ENCODE data around the gene LUC7L2. TPM values are rescaled to one million over a fixed set of nuclear protein-coding genes. Genes with fewer than 3 reads are reported as not detected.

Gene LUC7L2
- total RNA-seq, 1 donor from 2014 or later, result 87.8 TPM

- TF ChIP-seq CTCF (IDR thresholded peaks at IDR 0.05; ENCODE audit: insufficient read depth, low read depth, low read length) (no peak), EZH2 (IDR thresholded peaks at IDR 0.05; ENCODE audit: insufficient read depth, low read length) (no peak)
- H3K27ac Mint-ChIP-seq (ENCODE audit: unreplicated experiment), result no peak overlapping the region
- Histone ChIP-seq H3K4me2 (ENCODE audit: low read length) (no peak overlapping the region), H3K27me3 (ENCODE audit: insufficient read depth, low read length) (no peaks in the 10 kb centered on the region), H3K9me3 (ENCODE audit: insufficient read depth, low read depth, low read length) (no peaks in the 10 kb centered on the region), H3K4me1 (ENCODE audit: insufficient read depth, low read length) (no peaks in the 10 kb centered on the region), H3K79me2 (ENCODE audit: insufficient read depth, low read length) (peaks cover 61% of the 10 kb centered on the region), H4K20me1 (ENCODE audit: insufficient read depth, low read length) (peaks cover 49% of the 10 kb centered on the region), H3K27ac (ENCODE audit: low read depth, low read length) (no peak overlapping the region), H3K36me3 (ENCODE audit: insufficient read depth, low read length) (peaks cover 20% of the 10 kb centered on the region), H2AFZ (ENCODE audit: low read depth, low read length) (no peak overlapping the region), H3K4me3 (ENCODE audit: insufficient read depth, low read depth, low read length) (no peak overlapping the region), H3K9ac (ENCODE audit: low read length) (no peak overlapping the region)
- H3K9me3 Mint-ChIP-seq (ENCODE audit: unreplicated experiment), result no peaks in the 10 kb centered on the region
- no peak overlapping the region for H3K4me3 Mint-ChIP-seq (ENCODE audit: unreplicated experiment)
- no peak for FAIRE-seq
- H3K36me3 Mint-ChIP-seq (ENCODE audit: low read depth, unreplicated experiment), result peaks cover 8% of the 10 kb centered on the region
- no peaks in the 10 kb centered on the region for H3K27me3 Mint-ChIP-seq (ENCODE audit: low read depth, unreplicated experiment)
- peaks cover 19% of the 10 kb centered on the region for H3K4me1 Mint-ChIP-seq (ENCODE audit: low read depth, unreplicated experiment)
- DNase-seq (ENCODE audit: low read depth), result no peak
Measured at GRCh38 chr7:139397192-139397591, 37.5 kb downstream of the LUC7L2 start.

GRCh38 chr7:139403601-139404000, 43.9 kb downstream of the LUC7L2 start:
- Histone ChIP-seq H3K4me1 (ENCODE audit: insufficient read depth, low read length) (no peaks in the 10 kb centered on the region), H3K36me3 (ENCODE audit: insufficient read depth, low read length) (peaks cover 61% of the 10 kb centered on the region), H3K4me3 (ENCODE audit: insufficient read depth, low read depth, low read length) (no peak overlapping the region), H3K79me2 (ENCODE audit: insufficient read depth, low read length) (peaks cover 20% of the 10 kb centered on the region), H3K4me2 (ENCODE audit: low read length) (no peak overlapping the region), H3K9ac (ENCODE audit: low read length) (no peak overlapping the region), H3K27ac (ENCODE audit: low read depth, low read length) (no peak overlapping the region), H3K9me3 (ENCODE audit: insufficient read depth, low read depth, low read length) (no peaks in the 10 kb centered on the region), H3K27me3 (ENCODE audit: insufficient read depth, low read length) (no peaks in the 10 kb centered on the region), H2AFZ (ENCODE audit: low read depth, low read length) (no peak overlapping the region), H4K20me1 (ENCODE audit: insufficient read depth, low read length) (peaks cover 10% of the 10 kb centered on the region)
- peaks cover 13% of the 10 kb centered on the region for H3K36me3 Mint-ChIP-seq (ENCODE audit: low read depth, unreplicated experiment)
- DNase-seq (ENCODE audit: low read depth) (no peak), FAIRE-seq (no peak)
- H3K27me3 Mint-ChIP-seq (ENCODE audit: low read depth, unreplicated experiment), result no peaks in the 10 kb centered on the region
- no peaks in the 10 kb centered on the region for H3K4me1 Mint-ChIP-seq (ENCODE audit: low read depth, unreplicated experiment)
- H3K9me3 Mint-ChIP-seq (ENCODE audit: unreplicated experiment), result no peaks in the 10 kb centered on the region
- H3K27ac Mint-ChIP-seq (ENCODE audit: unreplicated experiment), result no peak overlapping the region
- no peak overlapping the region for H3K4me3 Mint-ChIP-seq (ENCODE audit: unreplicated experiment)
- TF ChIP-seq CTCF (IDR thresholded peaks at IDR 0.05; ENCODE audit: insufficient read depth, low read depth, low read length) (no peak), EZH2 (IDR thresholded peaks at IDR 0.05; ENCODE audit: insufficient read depth, low read length) (no peak)

GRCh38 chr7:139407555-139407954, 47.9 kb downstream of the LUC7L2 start:
- peaks cover 80% of the 10 kb centered on the region for H3K36me3 ChIP-seq (ENCODE audit: insufficient read depth, low read length)
- no peak for FAIRE-seq
- peaks cover 17% of the 10 kb centered on the region for H3K79me2 ChIP-seq (ENCODE audit: insufficient read depth, low read length)

More at GRCh38 chr7:139407555-139407954, 47.9 kb downstream of the LUC7L2 start:
- Histone ChIP-seq H3K27me3 (ENCODE audit: insufficient read depth, low read length) (no peaks in the 10 kb centered on the region), H3K4me1 (ENCODE audit: insufficient read depth, low read length) (no peaks in the 10 kb centered on the region), H3K4me2 (ENCODE audit: low read length) (no peak overlapping the region), H3K4me3 (ENCODE audit: insufficient read depth, low read depth, low read length) (no peak overlapping the region), H2AFZ (ENCODE audit: low read depth, low read length) (no peak overlapping the region), H3K9ac (ENCODE audit: low read length) (no peak overlapping the region), H3K9me3 (ENCODE audit: insufficient read depth, low read depth, low read length) (no peaks in the 10 kb centered on the region), H4K20me1 (ENCODE audit: insufficient read depth, low read length) (peaks cover 9% of the 10 kb centered on the region), H3K27ac (ENCODE audit: low read depth, low read length) (no peak overlapping the region)
- no peak for DNase-seq (ENCODE audit: low read depth)
- Mint-ChIP-seq H3K27ac (ENCODE audit: unreplicated experiment) (no peak overlapping the region), H3K4me1 (ENCODE audit: low read depth, unreplicated experiment) (no peaks in the 10 kb centered on the region), H3K9me3 (ENCODE audit: unreplicated experiment) (no peaks in the 10 kb centered on the region), H3K36me3 (ENCODE audit: low read depth, unreplicated experiment) (peaks cover 13% of the 10 kb centered on the region), H3K4me3 (ENCODE audit: unreplicated experiment) (no peak overlapping the region), H3K27me3 (ENCODE audit: low read depth, unreplicated experiment) (no peaks in the 10 kb centered on the region)
- no peak for TF ChIP-seq EZH2 (IDR thresholded peaks at IDR 0.05; ENCODE audit: insufficient read depth, low read length)
- no peak for TF ChIP-seq CTCF (IDR thresholded peaks at IDR 0.05; ENCODE audit: insufficient read depth, low read depth, low read length)
